ENCODE results near the gene KRT23. TPM values are rescaled to one million over a fixed set of nuclear protein-coding genes. Genes with fewer than 3 reads are reported as not detected.
A peak's percentile ranks its signal among the peaks of the same experiment; 100 is the strongest.

KRT23 gene
- total and polyA plus RNA-seq, 2 of the 13 experiments (the other 11 are each of a cell fraction or from before 2014, with no cell fraction given), result 24.7 to 51.1 TPM

DNA sequence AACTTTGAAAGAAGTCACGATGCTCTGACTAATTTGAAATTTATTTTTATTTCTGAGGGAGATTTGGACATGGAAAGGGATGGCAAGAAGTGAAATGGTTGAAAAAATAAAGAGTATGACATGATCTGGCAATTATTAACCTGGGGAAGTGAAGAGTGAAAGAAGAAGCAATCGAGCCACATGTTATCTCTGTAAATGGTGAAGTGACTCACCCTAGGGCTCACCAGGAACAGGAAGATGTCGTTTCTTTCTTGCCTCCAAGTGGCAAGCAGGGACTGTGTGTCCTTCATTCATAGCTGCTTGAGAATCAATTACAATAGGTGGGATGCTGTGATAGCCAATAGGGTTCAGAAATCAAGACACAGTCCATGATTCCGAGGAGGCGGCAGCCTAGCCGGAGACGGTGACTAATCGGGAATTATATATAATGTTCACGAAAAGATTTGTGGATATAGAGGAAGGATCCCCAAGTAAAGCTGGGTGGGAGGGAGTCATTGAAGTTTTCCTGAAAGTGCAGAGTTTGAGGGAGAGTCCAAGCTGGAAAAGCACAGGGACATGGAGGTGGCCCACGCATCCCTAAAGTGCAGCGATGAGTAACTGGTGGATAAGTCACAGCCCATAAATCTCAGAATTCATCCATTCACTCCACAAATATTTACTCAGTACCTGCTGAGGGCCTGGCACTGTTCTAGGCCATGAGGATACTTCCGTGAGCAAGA is 34.2 kb downstream of the KRT23 start (continued):
- TF ChIP-seq MAZ (IDR thresholded peaks at IDR 0.05; ENCODE audit: borderline replicate concordance, low read depth, low read length), result no peak
- TF ChIP-seq MAZ (CRISPR knock-in tag; IDR thresholded peaks at IDR 0.05; ENCODE audit: low read depth), result 0 out of 2 replicates have a peak, but pooled peaks have one; percentile 19
- TF ChIP-seq ZNF777 (CRISPR knock-in tag; IDR thresholded peaks at IDR 0.05), result no peak
- TF ChIP-seq SMC3 (IDR thresholded peaks at IDR 0.05; ENCODE audit: low read length), result no peak
- TF ChIP-seq ZKSCAN1 (IDR thresholded peaks at IDR 0.05; ENCODE audit: low read length), result no peak
- no peak for TF ChIP-seq IKZF1 (IDR thresholded peaks at IDR 0.05)
- TF ChIP-seq, protein P1, sequence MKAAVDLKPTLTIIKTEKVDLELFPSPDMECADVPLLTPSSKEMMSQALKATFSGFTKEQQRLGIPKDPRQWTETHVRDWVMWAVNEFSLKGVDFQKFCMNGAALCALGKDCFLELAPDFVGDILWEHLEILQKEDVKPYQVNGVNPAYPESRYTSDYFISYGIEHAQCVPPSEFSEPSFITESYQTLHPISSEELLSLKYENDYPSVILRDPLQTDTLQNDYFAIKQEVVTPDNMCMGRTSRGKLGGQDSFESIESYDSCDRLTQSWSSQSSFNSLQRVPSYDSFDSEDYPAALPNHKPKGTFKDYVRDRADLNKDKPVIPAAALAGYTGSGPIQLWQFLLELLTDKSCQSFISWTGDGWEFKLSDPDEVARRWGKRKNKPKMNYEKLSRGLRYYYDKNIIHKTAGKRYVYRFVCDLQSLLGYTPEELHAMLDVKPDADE (CRISPR knock-in tag; IDR thresholded peaks at IDR 0.05), result no peak
- peak; percentile 28; the same call in 1 of the 2 replicates for TF ChIP-seq ZNF556 (CRISPR knock-in tag; IDR thresholded peaks at IDR 0.05; ENCODE audit: borderline replicate concordance)
- no peak for TF ChIP-seq TP53 (CRISPR knock-in tag; conservative IDR thresholded peaks at IDR 0.05)
- TF ChIP-seq ZNF674 (CRISPR knock-in tag; IDR thresholded peaks at IDR 0.05; ENCODE audit: low read depth), result no peak
- TF ChIP-seq ZC3H13 (CRISPR knock-in tag; IDR thresholded peaks at IDR 0.05), result no peak
- TF ChIP-seq SALL2 (CRISPR knock-in tag; IDR thresholded peaks at IDR 0.05), result no peak
- no peak for TF ChIP-seq STAT5B (CRISPR knock-in tag; IDR thresholded peaks at IDR 0.05)
- TF ChIP-seq, protein P2, sequence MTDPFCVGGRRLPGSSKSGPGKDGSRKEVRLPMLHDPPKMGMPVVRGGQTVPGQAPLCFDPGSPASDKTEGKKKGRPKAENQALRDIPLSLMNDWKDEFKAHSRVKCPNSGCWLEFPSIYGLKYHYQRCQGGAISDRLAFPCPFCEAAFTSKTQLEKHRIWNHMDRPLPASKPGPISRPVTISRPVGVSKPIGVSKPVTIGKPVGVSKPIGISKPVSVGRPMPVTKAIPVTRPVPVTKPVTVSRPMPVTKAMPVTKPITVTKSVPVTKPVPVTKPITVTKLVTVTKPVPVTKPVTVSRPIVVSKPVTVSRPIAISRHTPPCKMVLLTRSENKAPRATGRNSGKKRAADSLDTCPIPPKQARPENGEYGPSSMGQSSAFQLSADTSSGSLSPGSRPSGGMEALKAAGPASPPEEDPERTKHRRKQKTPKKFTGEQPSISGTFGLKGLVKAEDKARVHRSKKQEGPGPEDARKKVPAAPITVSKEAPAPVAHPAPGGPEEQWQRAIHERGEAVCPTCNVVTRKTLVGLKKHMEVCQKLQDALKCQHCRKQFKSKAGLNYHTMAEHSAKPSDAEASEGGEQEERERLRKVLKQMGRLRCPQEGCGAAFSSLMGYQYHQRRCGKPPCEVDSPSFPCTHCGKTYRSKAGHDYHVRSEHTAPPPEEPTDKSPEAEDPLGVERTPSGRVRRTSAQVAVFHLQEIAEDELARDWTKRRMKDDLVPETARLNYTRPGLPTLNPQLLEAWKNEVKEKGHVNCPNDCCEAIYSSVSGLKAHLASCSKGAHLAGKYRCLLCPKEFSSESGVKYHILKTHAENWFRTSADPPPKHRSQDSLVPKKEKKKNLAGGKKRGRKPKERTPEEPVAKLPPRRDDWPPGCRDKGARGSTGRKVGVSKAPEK (CRISPR knock-in tag; IDR thresholded peaks at IDR 0.05; ENCODE audit: borderline replicate concordance), result no peak
- TF ChIP-seq YEATS4 (CRISPR knock-in tag; IDR thresholded peaks at IDR 0.05; ENCODE audit: borderline replicate concordance), result no peak
- no peak for TF ChIP-seq ARID4A (CRISPR knock-in tag; IDR thresholded peaks at IDR 0.05; ENCODE audit: borderline replicate concordance)
- no peak for TF ChIP-seq ZSCAN21 (CRISPR knock-in tag; IDR thresholded peaks at IDR 0.05; ENCODE audit: borderline replicate concordance)
- 0 out of 4 replicates have a peak, but pooled peaks of 1 of the 2 experiments have one; percentile 36 for TF ChIP-seq POLR2A (IDR thresholded peaks at IDR 0.05; ENCODE audit: insufficient read depth in 1 of 2, low read depth in 2 of 2, low read length in 2 of 2)
- TF ChIP-seq ZNF329 (CRISPR knock-in tag; IDR thresholded peaks at IDR 0.05; ENCODE audit: low read depth), result no peak
- TF ChIP-seq, protein P3, sequence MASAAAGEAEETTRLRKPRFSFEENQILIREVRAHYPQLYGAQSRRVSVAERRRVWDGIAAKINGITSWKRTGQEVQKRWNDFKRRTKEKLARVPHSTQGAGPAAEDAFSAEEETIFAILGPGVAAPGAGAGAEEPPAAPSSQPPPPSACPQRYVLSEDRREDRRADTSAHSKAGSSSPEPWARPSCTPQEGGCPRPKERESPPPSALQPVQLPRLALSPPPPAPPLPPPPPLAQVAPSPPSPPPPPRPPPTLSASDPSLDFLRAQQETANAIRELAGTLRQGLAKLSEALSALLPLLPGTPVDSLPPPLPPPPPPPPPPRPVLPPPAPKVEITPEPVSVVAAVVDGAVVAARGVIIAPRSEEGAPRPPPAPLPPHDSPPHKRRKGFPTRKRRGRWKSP (CRISPR knock-in tag; IDR thresholded peaks at IDR 0.05), result no peak
- peak; percentile 55; the same call in 1 of the 2 replicates for TF ChIP-seq HMG20A (CRISPR knock-in tag; IDR thresholded peaks at IDR 0.05; ENCODE audit: borderline replicate concordance)
